Mesenchymal stem cell (in vitro differentiated cells and primary cell): ENCODE results near the gene LY6G6F.
"Not testable (repeated sequence)": the region's sequence is repeated elsewhere in the genome, so short reads cannot be mapped to it uniquely, and the experiment has no call there.

Experiments
- DNase-seq: peaks from one replicate; pipeline ENCODE4 v3.0.0-alpha.2; 2013
- H2AFZ ChIP-seq: one replicate; pipeline ENCODE4 v1.6.1; 2013; ENCODE audit warnings: low read depth, mild to moderate bottlenecking, control low read depth, inconsistent platforms, low read length, moderate library complexity
- H2AK5ac ChIP-seq: 2 replicates; pipeline ENCODE4 v1.6.1; 2013; ENCODE audit warnings: low read length, moderate library complexity, mild to moderate bottlenecking, inconsistent platforms; ENCODE audit not compliant: severe bottlenecking
- H2BK120ac ChIP-seq: one replicate; pipeline ENCODE4 v1.6.1; 2013; ENCODE audit warnings: low read depth, mild to moderate bottlenecking, inconsistent platforms, low read length, moderate library complexity
- H2BK12ac ChIP-seq, 2 experiments: one replicate each; pipeline ENCODE4 v1.6.1; 2013; ENCODE audit warnings: inconsistent platforms in 2 of 2, low read length in 2 of 2, mild to moderate bottlenecking in 2 of 2, moderate library complexity in 2 of 2, control low read depth in 1 of 2
- H2BK15ac ChIP-seq: one replicate; pipeline ENCODE4 v1.6.1; 2013; ENCODE audit warnings: mild to moderate bottlenecking, low read depth, inconsistent platforms; ENCODE audit not compliant: poor library complexity, severe bottlenecking
- H2BK5ac ChIP-seq: 2 replicates; pipeline ENCODE4 v1.6.1; 2013; ENCODE audit warnings: low read depth, mild to moderate bottlenecking, low read length, control low read depth, inconsistent platforms; ENCODE audit not compliant: poor library complexity, severe bottlenecking
- H3K14ac ChIP-seq, 2 experiments: one replicate each; pipeline ENCODE4 v1.6.1; 2013; ENCODE audit warnings: inconsistent platforms in 2 of 2, low read length in 2 of 2, control low read depth in 1 of 2, mild to moderate bottlenecking in 1 of 2, moderate library complexity in 1 of 2
- H3K18ac ChIP-seq, 2 experiments: one replicate each; pipeline ENCODE4 v1.6.1; 2013; ENCODE audit warnings: inconsistent platforms in 2 of 2, low read length in 2 of 2, control low read depth in 1 of 2, low read depth in 1 of 2, mild to moderate bottlenecking in 1 of 2
- H3K23ac ChIP-seq, 2 experiments: one replicate each; pipeline ENCODE4 v1.6.1; 2013; ENCODE audit warnings: inconsistent platforms in 2 of 2, low read length in 2 of 2, mild to moderate bottlenecking in 2 of 2, moderate library complexity in 2 of 2, control low read depth in 1 of 2
- H3K27ac ChIP-seq: 2 replicates; pipeline ENCODE4 v1.5.1; 2013; ENCODE audit warnings: mild to moderate bottlenecking, moderate library complexity, low read length, control low read depth, inconsistent platforms; ENCODE audit not compliant: poor library complexity, severe bottlenecking
- H3K27me3 ChIP-seq, 2 experiments: 2 replicates each; pipeline versions ENCODE4 v1.6.1 to v1.7.0; 2013; ENCODE audit warnings: low read length in 2 of 2, mild to moderate bottlenecking in 2 of 2, moderate library complexity in 2 of 2, control low read depth in 1 of 2, inconsistent platforms in 1 of 2; ENCODE audit not compliant: control insufficient read depth in 1 of 2, insufficient read depth in 1 of 2
- H3K36me3 ChIP-seq, 2 experiments: 2 replicates each; pipeline versions ENCODE4 v1.6.1 to v1.7.0; 2013; ENCODE audit warnings: low read length in 2 of 2, control low read depth in 1 of 2, inconsistent platforms in 1 of 2, low read depth in 1 of 2, mild to moderate bottlenecking in 1 of 2; ENCODE audit not compliant: insufficient read depth in 2 of 2, control insufficient read depth in 1 of 2
- H3K4ac ChIP-seq, 2 experiments: one replicate each; pipeline ENCODE4 v1.6.1; 2013; ENCODE audit warnings: inconsistent platforms in 2 of 2, low read length in 2 of 2, mild to moderate bottlenecking in 2 of 2, moderate library complexity in 2 of 2, control low read depth in 1 of 2, low read depth in 1 of 2
- H3K4me1 ChIP-seq: 2 replicates; pipeline ENCODE4 v1.6.1; 2013; ENCODE audit warnings: low read depth, low read length, control low read depth; ENCODE audit not compliant: control insufficient read depth, insufficient read depth
- H3K4me2 ChIP-seq: 2 replicates; pipeline ENCODE4 v1.6.1; 2013; ENCODE audit warnings: low read length, mild to moderate bottlenecking, inconsistent platforms; ENCODE audit not compliant: poor library complexity, severe bottlenecking
- H3K4me3 ChIP-seq, 2 experiments: 2 replicates each; pipeline versions ENCODE4 v1.5.1 to v1.7.0; 2013; ENCODE audit warnings: low read length in 2 of 2, mild to moderate bottlenecking in 2 of 2, control low read depth in 1 of 2, low read depth in 1 of 2; ENCODE audit not compliant: insufficient read depth in 1 of 2
- H3K79me1 ChIP-seq: replicated peaks from 2 replicates; pipeline ENCODE4 v1.6.1; 2013; ENCODE audit warnings: mild to moderate bottlenecking, control low read depth, low read length, inconsistent platforms; ENCODE audit not compliant: poor library complexity, severe bottlenecking
- H3K9ac ChIP-seq: 2 replicates; pipeline ENCODE4 v1.7.0; 2013; ENCODE audit warnings: mild to moderate bottlenecking, low read length, moderate library complexity
- H3K9me3 ChIP-seq: 2 replicates; pipeline ENCODE4 v1.7.0; 2013; ENCODE audit warnings: mild to moderate bottlenecking, low read length; ENCODE audit not compliant: control insufficient read depth
- H4K8ac ChIP-seq: one replicate; pipeline ENCODE4 v1.6.1; 2013; ENCODE audit warnings: inconsistent platforms, mild to moderate bottlenecking, low read length, moderate library complexity
- H4K91ac ChIP-seq: one replicate; pipeline ENCODE4 v1.6.1; 2013; ENCODE audit warnings: mild to moderate bottlenecking, low read length, inconsistent platforms
- WGBS: methylation state at CpG from one replicate; pipeline ENCODE4 v1.1.7; 2013; ENCODE audit warnings: mixed read lengths; 5-methylcytosine and 5-hydroxymethylcytosine counted together

LY6G6F gene

DNA sequence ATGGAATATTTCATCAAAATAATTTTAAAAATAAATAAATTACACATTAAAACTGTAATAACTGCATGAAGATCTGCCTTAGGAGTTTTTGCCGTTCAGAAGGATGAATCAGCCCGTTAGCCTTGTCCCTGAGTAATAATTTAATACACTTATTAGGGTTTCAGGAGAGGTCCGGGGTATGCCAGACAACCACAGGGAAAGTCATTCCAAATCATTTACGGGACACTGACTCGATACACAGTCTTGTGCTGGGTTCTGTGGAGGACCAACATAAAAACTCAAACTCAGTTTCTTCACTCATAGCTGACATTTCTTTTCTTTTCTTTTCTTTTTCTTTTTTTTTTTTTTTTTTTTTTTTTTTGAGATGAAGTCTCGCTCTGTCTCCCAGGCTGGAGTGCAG is 735 bp upstream of the LY6G6F start:
- WGBS, result 98% methylated on average over 6 of the region's 6 CpGs
- Histone ChIP-seq H2BK120ac (no peak overlapping the region), H3K14ac (no peak overlapping the region), H3K23ac (no peak overlapping the region), H3K36me3 (no peaks in the 10 kb centered on the region), H3K18ac (no peak overlapping the region), H3K9ac (no peak overlapping the region), H3K9me3 (no peaks in the 10 kb centered on the region), H3K4ac (no peak overlapping the region), H2BK12ac (no peak overlapping the region), H2AK5ac (no peak overlapping the region), H3K27me3 (peaks cover 7 to 11% of the 10 kb centered on the region in 2 experiments), H3K4me3 (no peak overlapping the region), H2BK15ac (no peak overlapping the region), H4K91ac (no peak overlapping the region), H3K27ac (no peak overlapping the region), H3K4me2 (no peak overlapping the region), H3K79me1 (peaks cover 8% of the 10 kb centered on the region), H2BK5ac (no peak overlapping the region), H4K8ac (no peak overlapping the region), H2AFZ (no peak overlapping the region), H3K4me1 (peaks cover 13% of the 10 kb centered on the region)
- no peak for DNase-seq

- Histone ChIP-seq H2BK15ac (no peak overlapping the region), H2BK12ac (no peak overlapping the region), H3K9ac (no peak overlapping the region), H3K36me3 (peaks cover 0 to 3% of the 10 kb centered on the region in 2 experiments), H3K27ac (no peak overlapping the region), H3K14ac (no peak overlapping the region), H3K23ac (no peak overlapping the region), H4K8ac (no peak overlapping the region), H3K79me1 (peaks cover 2% of the 10 kb centered on the region), H2AK5ac (no peak overlapping the region), H3K4me2 (no peak overlapping the region), H4K91ac (no peak overlapping the region), H3K4ac (no peak overlapping the region), H2BK5ac (no peak overlapping the region), H3K9me3 (no peaks in the 10 kb centered on the region), H3K18ac (no peak overlapping the region), H2AFZ (no peak overlapping the region), H3K4me1 (peaks cover 5% of the 10 kb centered on the region), H2BK120ac (no peak overlapping the region), H3K27me3 (peaks cover 19 to 29% of the 10 kb centered on the region in 2 experiments), H3K4me3 (no peak overlapping the region)
- WGBS, result 94% methylated on average over 9 of the region's 10 CpGs
- no peak for DNase-seq
Observed at GRCh38 chr6:31707701-31708100, 1.0 kb downstream of the LY6G6F start.

GRCh38 chr6:31708224-31708623 is 1.6 kb downstream of the LY6G6F start:
- Histone ChIP-seq H4K8ac (no peak overlapping the region), H3K9me3 (no peaks in the 10 kb centered on the region), H3K18ac (no peak overlapping the region), H3K4me1 (peaks cover 5% of the 10 kb centered on the region), H3K36me3 (peaks cover 0 to 3% of the 10 kb centered on the region in 2 experiments), H4K91ac (no peak overlapping the region), H2AFZ (no peak overlapping the region), H3K14ac (no peak overlapping the region), H2BK12ac (no peak overlapping the region), H3K27me3 (peaks cover 19 to 30% of the 10 kb centered on the region in 2 experiments), H3K23ac (no peak overlapping the region), H3K4ac (no peak overlapping the region), H2AK5ac (no peak overlapping the region), H3K27ac (no peak overlapping the region), H2BK15ac (no peak overlapping the region), H2BK5ac (no peak overlapping the region), H3K9ac (no peak overlapping the region), H3K4me3 (no peak overlapping the region), H2BK120ac (no peak overlapping the region), H3K4me2 (no peak overlapping the region), H3K79me1 (peaks cover 1% of the 10 kb centered on the region)
- no peak for DNase-seq
- WGBS, result 99% methylated on average over 2 of the region's 3 CpGs

- not testable (repeated sequence) for H3K79me1 ChIP-seq, H3K4me2 ChIP-seq, H3K9ac ChIP-seq, H2AFZ ChIP-seq, H2BK120ac ChIP-seq, H3K4ac ChIP-seq, H2BK15ac ChIP-seq, H3K23ac ChIP-seq, H3K27ac ChIP-seq, H3K4me1 ChIP-seq, H4K91ac ChIP-seq, H2AK5ac ChIP-seq, H2BK5ac ChIP-seq, H3K36me3 ChIP-seq, H2BK12ac ChIP-seq, H3K9me3 ChIP-seq, H3K14ac ChIP-seq, H4K8ac ChIP-seq, H3K18ac ChIP-seq, H3K4me3 ChIP-seq, DNase-seq
- H3K27me3 ChIP-seq, result peaks cover 28 to 36% of the 10 kb centered on the region in 2 experiments
- 93% methylated on average over 11 of the region's 11 CpGs for WGBS
Observed at GRCh38 chr6:31709157-31709556, 2.5 kb downstream of the LY6G6F start.
